K562 (cell line): Measurements from ENCODE around the gene SULT2B1. TPM values are rescaled to one million over a fixed set of nuclear protein-coding genes. Genes with fewer than 3 reads are reported as not detected.

Source experiments
- ETV5 ChIP-seq: sonication (generic); formaldehyde crosslinking; IDR thresholded peaks from 2 replicates; pipeline ENCODE4 v1.4.0; 2020; ENCODE audit warnings: low read depth, mild to moderate bottlenecking, missing genetic modification reagents
- HDAC2 ChIP-seq: fragments of 450-650 bp; IDR thresholded peaks from 2 replicates; pipeline ENCODE4 v1.6.1; 2016; ENCODE audit warnings: mild to moderate bottlenecking
- HOXB6 ChIP-seq: fragments of 250-450 bp; sonication (Bioruptor Pico); IDR thresholded peaks from 2 replicates; pipeline ENCODE4 v1.5.1; 2022; ENCODE audit warnings: mild to moderate bottlenecking, borderline replicate concordance
- MED1 ChIP-seq: sonication (generic); formaldehyde crosslinking; IDR thresholded peaks from 2 replicates; pipeline ENCODE4 v1.8.1; 2023; ENCODE audit warnings: missing genetic modification reagents, borderline replicate concordance
- PBX2 ChIP-seq, 2 experiments: IDR thresholded peaks in 1 of 2; conservative IDR thresholded peaks in 1 of 2; 2 replicates each; pipeline ENCODE4 v1.6.1; 2016; ENCODE audit warnings: low read depth in 2 of 2, mild to moderate bottlenecking in 1 of 2, missing compliant biosample characterization in 1 of 2, missing genetic modification characterization in 1 of 2, moderate library complexity in 1 of 2
- SMARCE1 ChIP-seq: fragments of 450-650 bp; IDR thresholded peaks from 2 replicates; pipeline ENCODE4 v1.7.1; 2016; ENCODE audit warnings: mild to moderate bottlenecking
- TAF15 ChIP-seq: fragments of 200-400 bp; formaldehyde crosslinking; IDR thresholded peaks from 2 replicates; pipeline ENCODE4 v1.6.1; 2017; ENCODE audit warnings: mild to moderate bottlenecking, low read depth, low read length, moderate library complexity
- ZKSCAN8 ChIP-seq: fragments of 200-800 bp; sonication (Bioruptor generic); IDR thresholded peaks from 2 replicates; pipeline ENCODE4 v1.6.1; 2016; ENCODE audit warnings: missing genetic modification characterization, missing compliant biosample characterization
- ZNF696 ChIP-seq: fragments of 250-450 bp; sonication (Bioruptor Pico); conservative IDR thresholded peaks from 2 replicates; pipeline ENCODE4 v1.4.0; 2020; ENCODE audit warnings: mild to moderate bottlenecking, moderate library complexity
- ZSCAN29 ChIP-seq: fragments of 450-650 bp; IDR thresholded peaks from 2 replicates; pipeline ENCODE4 v1.6.1; 2017
- polyA plus RNA-seq, 8 experiments: library from polyadenylated mRNA; depleted of rRNA in 4 of 8; stranded (reverse) in 5 of 8; unstranded in 3 of 8; fragments of >200 nt; fragmentation: Nextera tagmentation in 2 of 8; fragmentation: Illumina TruSeq in 1 of 8; extraction: Ambion mirVana in 2 of 8; extraction: Trizol in 1 of 8; gene quantifications; 2 replicates each; pipeline versions ENCODE4 v1.2.1 to v1.2.3, GENCODE V29; 2011 to 2014; ENCODE audit warnings: inconsistent platforms in 1 of 8, missing spikeins in 1 of 8
- total RNA-seq, 7 experiments: library from RNA; depleted of rRNA in 6 of 7; stranded (reverse); fragments of >200 nt in 6 of 7; fragmentation: Illumina TruSeq in 2 of 7; extraction: Trizol in 2 of 7; gene quantifications; 2 replicates each; pipeline versions ENCODE4 v1.2.1 to v1.2.3, GENCODE V29; 2011 to 2021; ENCODE audit warnings: low replicate concordance in 1 of 7
- TF ChIP-seq, protein P1 (sequence below): sonication (generic); IDR thresholded peaks from 2 replicates; pipeline ENCODE4 v1.6.1; 2016
- TF ChIP-seq, protein P2 (sequence below): fragments of 450-650 bp; IDR thresholded peaks from 2 replicates; pipeline ENCODE4 v1.6.1; 2016; ENCODE audit warnings: low read depth
- TF ChIP-seq, protein P3 (sequence below): fragments of 450-650 bp; formaldehyde crosslinking; IDR thresholded peaks from 2 replicates; pipeline ENCODE4 v1.4.0; 2022; ENCODE audit warnings: missing genetic modification characterization

Gene SULT2B1
- total and polyA plus RNA-seq, 9 of the 15 experiments (the other 6 are each of a cell fraction or from before 2014, with no cell fraction given), result 0.09 to 0.62 (median 0.22) TPM; not detected in 2

DNA sequence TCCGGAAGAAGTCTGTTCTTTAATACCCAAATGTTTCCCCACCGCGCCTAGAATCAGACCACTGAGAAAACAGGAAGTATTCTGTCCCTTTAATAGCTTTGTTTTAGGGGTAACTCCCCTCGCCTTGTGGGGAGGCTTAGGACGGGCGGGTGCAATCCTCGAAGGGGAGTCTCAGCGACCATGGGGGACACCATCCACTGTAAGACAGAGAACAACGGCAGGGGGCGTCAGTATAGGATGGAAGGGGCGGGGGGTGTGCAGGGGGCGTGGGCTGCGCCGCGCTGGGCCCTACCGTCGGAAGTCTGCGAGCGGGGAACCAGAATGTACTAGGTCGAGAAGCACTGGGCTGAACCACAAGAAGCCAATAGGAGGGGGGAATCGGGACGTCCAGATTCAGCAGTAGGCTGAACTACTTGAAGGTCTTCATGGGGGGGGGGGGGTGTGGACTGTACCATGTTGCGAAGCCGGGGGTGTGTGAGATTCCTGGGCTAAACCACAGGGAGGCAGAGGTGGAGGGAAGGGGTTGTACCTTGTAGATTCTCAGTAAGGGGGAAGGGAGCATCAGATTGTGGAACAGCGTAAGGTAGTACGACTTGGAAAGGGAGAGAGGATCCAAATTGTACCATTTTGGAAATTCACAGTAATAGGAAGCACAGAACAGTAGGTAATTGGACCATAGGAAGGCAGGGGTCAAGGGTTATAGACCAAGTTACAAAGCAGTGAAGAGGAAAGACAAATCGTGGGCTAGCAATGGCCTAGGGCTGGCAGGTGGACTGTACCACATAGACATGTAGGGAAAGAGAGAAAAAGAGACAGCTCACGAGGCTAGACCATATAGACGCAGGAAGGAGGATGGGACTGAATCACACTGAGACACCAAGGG is 86.2 kb downstream of the SULT2B1 start (continued):
- TF ChIP-seq, protein P1, sequence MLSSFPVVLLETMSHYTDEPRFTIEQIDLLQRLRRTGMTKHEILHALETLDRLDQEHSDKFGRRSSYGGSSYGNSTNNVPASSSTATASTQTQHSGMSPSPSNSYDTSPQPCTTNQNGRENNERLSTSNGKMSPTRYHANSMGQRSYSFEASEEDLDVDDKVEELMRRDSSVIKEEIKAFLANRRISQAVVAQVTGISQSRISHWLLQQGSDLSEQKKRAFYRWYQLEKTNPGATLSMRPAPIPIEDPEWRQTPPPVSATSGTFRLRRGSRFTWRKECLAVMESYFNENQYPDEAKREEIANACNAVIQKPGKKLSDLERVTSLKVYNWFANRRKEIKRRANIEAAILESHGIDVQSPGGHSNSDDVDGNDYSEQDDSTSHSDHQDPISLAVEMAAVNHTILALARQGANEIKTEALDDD, result no peak
- TF ChIP-seq MED1 (CRISPR knock-in tag) (no peak), HOXB6 (CRISPR knock-in tag) (no peak), ZNF696 (CRISPR knock-in tag) (no peak), TAF15 (no peak), ZSCAN29 (peak; percentile 87), PBX2 (CRISPR knock-in tag; IDR thresholded peaks at IDR 0.05; ENCODE audit: low read depth) (no peak), PBX2 (tag; conservative IDR thresholded peaks at IDR 0.05; ENCODE audit: low read depth) (no peak), ZKSCAN8 (CRISPR knock-in tag) (no peak), ETV5 (CRISPR knock-in tag) (0 out of 2 replicates have a peak, but pooled peaks have one; percentile 27), SMARCE1 (no peak), HDAC2 (no peak)
- TF ChIP-seq, protein P2, sequence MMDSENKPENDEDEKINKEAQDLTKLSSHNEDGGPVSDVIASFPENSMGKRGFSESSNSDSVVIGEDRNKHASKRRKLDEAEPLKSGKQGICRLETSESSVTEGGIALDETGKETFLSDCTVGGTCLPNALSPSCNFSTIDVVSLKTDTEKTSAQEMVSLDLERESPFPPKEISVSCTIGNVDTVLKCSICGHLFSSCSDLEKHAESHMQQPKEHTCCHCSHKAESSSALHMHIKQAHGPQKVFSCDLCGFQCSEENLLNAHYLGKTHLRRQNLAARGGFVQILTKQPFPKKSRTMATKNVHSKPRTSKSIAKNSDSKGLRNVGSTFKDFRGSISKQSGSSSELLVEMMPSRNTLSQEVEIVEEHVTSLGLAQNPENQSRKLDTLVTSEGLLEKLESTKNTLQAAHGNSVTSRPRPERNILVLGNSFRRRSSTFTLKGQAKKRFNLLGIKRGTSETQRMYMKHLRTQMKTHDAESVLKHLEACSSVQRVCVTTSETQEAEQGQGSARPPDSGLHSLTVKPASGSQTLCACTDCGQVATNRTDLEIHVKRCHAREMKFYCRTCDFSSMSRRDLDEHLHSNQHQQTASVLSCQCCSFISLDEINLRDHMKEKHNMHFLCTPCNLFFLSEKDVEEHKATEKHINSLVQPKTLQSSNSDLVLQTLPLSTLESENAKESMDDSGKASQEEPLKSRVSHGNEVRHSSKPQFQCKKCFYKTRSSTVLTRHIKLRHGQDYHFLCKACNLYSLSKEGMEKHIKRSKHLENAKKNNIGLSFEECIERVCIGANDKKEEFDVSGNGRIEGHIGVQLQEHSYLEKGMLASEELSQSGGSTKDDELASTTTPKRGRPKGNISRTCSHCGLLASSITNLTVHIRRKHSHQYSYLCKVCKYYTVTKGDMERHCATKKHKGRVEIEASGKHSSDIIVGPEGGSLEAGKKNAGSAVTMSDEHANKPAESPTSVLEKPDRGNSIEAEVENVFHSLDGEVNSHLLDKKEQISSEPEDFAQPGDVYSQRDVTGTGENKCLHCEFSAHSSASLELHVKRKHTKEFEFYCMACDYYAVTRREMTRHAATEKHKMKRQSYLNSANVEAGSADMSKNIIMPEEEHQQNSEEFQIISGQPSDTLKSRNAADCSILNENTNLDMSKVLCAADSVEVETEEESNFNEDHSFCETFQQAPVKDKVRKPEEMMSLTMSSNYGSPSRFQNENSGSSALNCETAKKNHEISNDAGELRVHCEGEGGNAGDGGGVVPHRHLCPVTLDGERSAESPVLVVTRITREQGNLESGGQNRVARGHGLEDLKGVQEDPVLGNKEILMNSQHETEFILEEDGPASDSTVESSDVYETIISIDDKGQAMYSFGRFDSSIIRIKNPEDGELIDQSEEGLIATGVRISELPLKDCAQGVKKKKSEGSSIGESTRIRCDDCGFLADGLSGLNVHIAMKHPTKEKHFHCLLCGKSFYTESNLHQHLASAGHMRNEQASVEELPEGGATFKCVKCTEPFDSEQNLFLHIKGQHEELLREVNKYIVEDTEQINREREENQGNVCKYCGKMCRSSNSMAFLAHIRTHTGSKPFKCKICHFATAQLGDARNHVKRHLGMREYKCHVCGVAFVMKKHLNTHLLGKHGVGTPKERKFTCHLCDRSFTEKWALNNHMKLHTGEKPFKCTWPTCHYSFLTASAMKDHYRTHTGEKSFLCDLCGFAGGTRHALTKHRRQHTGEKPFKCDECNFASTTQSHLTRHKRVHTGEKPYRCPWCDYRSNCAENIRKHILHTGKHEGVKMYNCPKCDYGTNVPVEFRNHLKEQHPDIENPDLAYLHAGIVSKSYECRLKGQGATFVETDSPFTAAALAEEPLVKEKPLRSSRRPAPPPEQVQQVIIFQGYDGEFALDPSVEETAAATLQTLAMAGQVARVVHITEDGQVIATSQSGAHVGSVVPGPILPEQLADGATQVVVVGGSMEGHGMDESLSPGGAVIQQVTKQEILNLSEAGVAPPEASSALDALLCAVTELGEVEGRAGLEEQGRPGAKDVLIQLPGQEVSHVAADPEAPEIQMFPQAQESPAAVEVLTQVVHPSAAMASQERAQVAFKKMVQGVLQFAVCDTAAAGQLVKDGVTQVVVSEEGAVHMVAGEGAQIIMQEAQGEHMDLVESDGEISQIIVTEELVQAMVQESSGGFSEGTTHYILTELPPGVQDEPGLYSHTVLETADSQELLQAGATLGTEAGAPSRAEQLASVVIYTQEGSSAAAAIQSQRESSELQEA, result 0 out of 2 replicates have a peak, but pooled peaks have one; percentile 16
- TF ChIP-seq, protein P3, sequence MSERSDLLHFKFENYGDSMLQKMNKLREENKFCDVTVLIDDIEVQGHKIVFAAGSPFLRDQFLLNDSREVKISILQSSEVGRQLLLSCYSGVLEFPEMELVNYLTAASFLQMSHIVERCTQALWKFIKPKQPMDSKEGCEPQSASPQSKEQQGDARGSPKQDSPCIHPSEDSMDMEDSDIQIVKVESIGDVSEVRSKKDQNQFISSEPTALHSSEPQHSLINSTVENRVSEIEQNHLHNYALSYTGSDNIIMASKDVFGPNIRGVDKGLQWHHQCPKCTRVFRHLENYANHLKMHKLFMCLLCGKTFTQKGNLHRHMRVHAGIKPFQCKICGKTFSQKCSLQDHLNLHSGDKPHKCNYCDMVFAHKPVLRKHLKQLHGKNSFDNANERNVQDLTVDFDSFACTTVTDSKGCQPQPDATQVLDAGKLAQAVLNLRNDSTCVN, result peak; percentile 76; the same call in 1 of the 2 replicates
